ENCODE results near the gene OR51E2. TPM values are rescaled to one million over a fixed set of nuclear protein-coding genes. Genes with fewer than 3 reads are reported as not detected.

Gene OR51E2
- total RNA-seq, 1 experiment from 2014 or later: not detected

- TF ChIP-seq CDX4 (CRISPR knock-in tag; IDR thresholded peaks at IDR 0.05; ENCODE audit: borderline replicate concordance): no peak
- no peak for TF ChIP-seq KAT7 (CRISPR knock-in tag; IDR thresholded peaks at IDR 0.05; ENCODE audit: borderline replicate concordance)
- TF ChIP-seq ELF4 (CRISPR knock-in tag; IDR thresholded peaks at IDR 0.05; ENCODE audit: low read depth): no peak
- TF ChIP-seq HMGA2 (CRISPR knock-in tag; IDR thresholded peaks at IDR 0.05): no peak
- TF ChIP-seq NFYB (CRISPR knock-in tag; conservative IDR thresholded peaks at IDR 0.05; ENCODE audit: low read depth): no peak
- no peak for TF ChIP-seq USF2 (CRISPR knock-in tag; IDR thresholded peaks at IDR 0.05)
- no peak for TF ChIP-seq NR3C1 (CRISPR knock-in tag; conservative IDR thresholded peaks at IDR 0.05; ENCODE audit: low read depth)
- TF ChIP-seq CTCF (IDR thresholded peaks at IDR 0.05): no peak
- TF ChIP-seq RORB (CRISPR knock-in tag; IDR thresholded peaks at IDR 0.05): no peak
- no peak for TF ChIP-seq ATF1 (CRISPR knock-in tag; IDR thresholded peaks at IDR 0.05)
Observed at GRCh38 chr11:4636136-4636535, 61.5 kb downstream of the OR51E2 start (continued).

Other genes starting within 250 kb of the OR51E2 start
- gene OR52K2, start 248.6 kb downstream of the OR51E2 start, total RNA-seq (2021): not detected in 3 replicates
- gene OR52K1, start 215.2 kb downstream of the OR51E2 start, total RNA-seq (2021): 0.05 to 0.07 TPM in 2 of 3 replicates, not detected in the other
- not detected in 3 replicates for gene OR52M1, start 152.7 kb downstream of the OR51E2 start, total RNA-seq (2021)
- gene OR52I2, start 116.1 kb downstream of the OR51E2 start, total RNA-seq (2021): not detected in 3 replicates
- gene OR52I1, start 103.8 kb downstream of the OR51E2 start, total RNA-seq (2021): not detected in 3 replicates
- gene TRIM68, start 89.6 kb downstream of the OR51E2 start, total RNA-seq (2021): 8.2 to 10.7 TPM (median 8.7 TPM) in 3 replicates
- not detected in 3 replicates for gene OR51D1, start 60.4 kb downstream of the OR51E2 start, total RNA-seq (2021)
- gene OR51E1, start 53.9 kb downstream of the OR51E2 start, total RNA-seq (2021): not detected in 3 replicates
- gene MMP26, start 6.9 kb upstream of the OR51E2 start, total RNA-seq (2021): not detected in 3 replicates
- gene OR51F1, start 72.1 kb upstream of the OR51E2 start, total RNA-seq (2021): not detected in 3 replicates
- gene OR52R1, start 106.5 kb upstream of the OR51E2 start, total RNA-seq (2021): not detected in 3 replicates
- not detected in 3 replicates for gene OR51F2, start 123.5 kb upstream of the OR51E2 start, total RNA-seq (2021)
- gene OR51S1, start 151.4 kb upstream of the OR51E2 start, total RNA-seq (2021): not detected in 3 replicates
- not detected in 3 replicates for gene OR51T1, start 184.0 kb upstream of the OR51E2 start, total RNA-seq (2021)
- not detected in 3 replicates for gene OR51A7, start 205.9 kb upstream of the OR51E2 start, total RNA-seq (2021)
- not detected in 3 replicates for gene OR51G2, start 221.5 kb upstream of the OR51E2 start, total RNA-seq (2021)
- not detected in 3 replicates for gene OR51G1, start 226.5 kb upstream of the OR51E2 start, total RNA-seq (2021)
- not detected in 3 replicates for gene OR51A4, start 249.8 kb upstream of the OR51E2 start, total RNA-seq (2021)

Measured in WTC11 (cell line).